Thyroid gland (tissue), 4 donors: ENCODE measurements around the gene ZMYM3.

Experiments used
- CTCF ChIP-seq, 6 experiments: fragments of 200-600 bp in 3 of 6; fragments of 450-650 bp in 3 of 6; sonication (generic) in 3 of 6; IDR thresholded peaks; one replicate each; pipeline ENCODE4 v1.5.1; 2016 to 2019; ENCODE audit warnings: antibody characterized with exemption in 6 of 6, mild to moderate bottlenecking in 2 of 6, inconsistent platforms in 1 of 6, moderate library complexity in 1 of 6
- POLR2A ChIP-seq, 2 donors: fragments of 450-650 bp; IDR thresholded peaks; one replicate each; pipeline ENCODE4 v1.6.1; 2017; ENCODE audit warnings: antibody characterized with exemption in 2 of 2, mild to moderate bottlenecking in 2 of 2, moderate library complexity in 1 of 2

GRCh38 chrX:71191248-71191647 lies 62.7 kb downstream of the ZMYM3 start:
- no peak for TF ChIP-seq CTCF (IDR thresholded peaks at IDR 0.05)
- no peak for TF ChIP-seq POLR2A (IDR thresholded peaks at IDR 0.05)
